ENCODE measurements around the gene RPAP2. TPM values are rescaled to one million over a fixed set of nuclear protein-coding genes. Genes with fewer than 3 reads are reported as not detected.

Gene RPAP2
- total and polyA plus RNA-seq, 8 donors = 19.3 to 33.8 (median 29.7) TPM

DNA sequence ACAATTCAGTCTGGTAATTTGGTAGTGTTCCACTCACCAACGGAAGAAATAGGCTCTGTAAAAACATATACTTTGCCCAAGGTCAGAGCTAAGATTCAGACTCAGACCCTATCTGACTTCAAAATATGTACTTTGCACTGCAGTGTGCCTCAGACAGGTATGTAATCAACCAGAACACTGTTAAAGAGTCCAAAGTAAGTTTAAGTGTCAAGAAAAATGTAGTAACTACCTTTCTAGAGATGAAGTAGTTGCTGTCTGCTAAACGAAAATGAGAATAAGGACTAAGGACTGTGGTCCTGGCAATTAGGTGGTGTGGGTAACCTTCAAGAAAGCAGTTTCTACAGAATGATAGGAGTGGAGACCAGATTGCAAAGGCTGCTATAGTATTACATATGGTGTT is 61.1 kb downstream of the RPAP2 start:
- no peak for ATAC-seq
- DNase-seq = no peak
- Histone ChIP-seq H3K27ac (no peak overlapping the region), H3K4me1 (no peaks in the 10 kb centered on the region), H3K27me3 (no peaks in the 10 kb centered on the region), H3K4me3 (no peak overlapping the region), H3K36me3 (peaks cover 0 to 32% of the 10 kb centered on the region in 2 donors), H3K9me3 (no peaks in the 10 kb centered on the region)
- intact Hi-C loops (cut with DNase I) = no loop called here
- TF ChIP-seq, protein P1, sequence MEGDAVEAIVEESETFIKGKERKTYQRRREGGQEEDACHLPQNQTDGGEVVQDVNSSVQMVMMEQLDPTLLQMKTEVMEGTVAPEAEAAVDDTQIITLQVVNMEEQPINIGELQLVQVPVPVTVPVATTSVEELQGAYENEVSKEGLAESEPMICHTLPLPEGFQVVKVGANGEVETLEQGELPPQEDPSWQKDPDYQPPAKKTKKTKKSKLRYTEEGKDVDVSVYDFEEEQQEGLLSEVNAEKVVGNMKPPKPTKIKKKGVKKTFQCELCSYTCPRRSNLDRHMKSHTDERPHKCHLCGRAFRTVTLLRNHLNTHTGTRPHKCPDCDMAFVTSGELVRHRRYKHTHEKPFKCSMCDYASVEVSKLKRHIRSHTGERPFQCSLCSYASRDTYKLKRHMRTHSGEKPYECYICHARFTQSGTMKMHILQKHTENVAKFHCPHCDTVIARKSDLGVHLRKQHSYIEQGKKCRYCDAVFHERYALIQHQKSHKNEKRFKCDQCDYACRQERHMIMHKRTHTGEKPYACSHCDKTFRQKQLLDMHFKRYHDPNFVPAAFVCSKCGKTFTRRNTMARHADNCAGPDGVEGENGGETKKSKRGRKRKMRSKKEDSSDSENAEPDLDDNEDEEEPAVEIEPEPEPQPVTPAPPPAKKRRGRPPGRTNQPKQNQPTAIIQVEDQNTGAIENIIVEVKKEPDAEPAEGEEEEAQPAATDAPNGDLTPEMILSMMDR (IDR thresholded peaks at IDR 0.05) = no peak

DNA sequence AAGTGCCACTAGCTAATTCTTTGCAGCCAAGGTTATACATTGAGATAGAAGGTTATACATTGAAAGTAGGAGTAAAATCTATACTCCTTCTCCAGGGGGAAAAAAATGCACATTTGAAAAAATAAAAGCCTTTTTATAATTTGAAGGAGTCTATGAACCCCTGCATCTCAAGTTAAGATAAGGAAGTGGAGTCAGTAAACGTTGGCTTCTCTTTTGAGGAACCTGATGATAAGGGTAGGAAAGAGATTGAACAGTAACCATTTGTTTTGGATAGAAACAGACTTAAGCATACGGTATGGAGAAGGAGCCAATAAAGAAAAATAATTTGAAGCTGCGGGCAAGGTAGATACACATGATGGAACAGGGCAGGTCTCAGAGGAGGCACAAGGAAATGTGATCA is 64.1 kb downstream of the RPAP2 start:
- intact Hi-C loops (cut with DNase I) = no loop called here
- DNase-seq (no peak), ATAC-seq (no peak)
- H3K27ac ChIP-seq = no peak overlapping the region
- peaks cover 0 to 18% of the 10 kb centered on the region in 2 donors for H3K36me3 ChIP-seq
- TF ChIP-seq, protein P1 (IDR thresholded peaks at IDR 0.05) = no peak
- H3K9me3 ChIP-seq = no peaks in the 10 kb centered on the region
- H3K27me3 ChIP-seq = no peaks in the 10 kb centered on the region
- no peak overlapping the region for H3K4me3 ChIP-seq
- no peaks in the 10 kb centered on the region for H3K4me1 ChIP-seq

DNA sequence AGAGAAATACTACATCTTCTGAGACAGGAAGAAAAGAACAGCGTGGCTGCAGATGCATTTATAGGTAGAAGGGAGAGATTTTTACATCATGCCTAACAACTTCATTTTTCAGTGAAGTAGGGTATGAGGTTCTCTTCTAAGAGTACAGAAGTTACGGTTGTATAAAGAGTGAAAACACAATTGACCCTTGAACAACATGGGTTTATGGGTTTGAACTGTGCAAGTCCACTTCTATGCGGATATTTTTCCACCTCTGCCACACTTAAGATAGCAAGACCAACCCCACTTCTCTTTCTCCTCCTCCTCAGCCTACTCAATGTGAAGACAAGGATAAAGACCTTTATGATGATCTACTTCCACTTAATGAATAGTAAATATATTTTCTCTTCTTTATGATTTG is 64.5 kb downstream of the RPAP2 start:
- TF ChIP-seq, protein P1 (IDR thresholded peaks at IDR 0.05) = no peak
- Histone ChIP-seq H3K4me1 (no peaks in the 10 kb centered on the region), H3K27ac (no peak overlapping the region)

DNA sequence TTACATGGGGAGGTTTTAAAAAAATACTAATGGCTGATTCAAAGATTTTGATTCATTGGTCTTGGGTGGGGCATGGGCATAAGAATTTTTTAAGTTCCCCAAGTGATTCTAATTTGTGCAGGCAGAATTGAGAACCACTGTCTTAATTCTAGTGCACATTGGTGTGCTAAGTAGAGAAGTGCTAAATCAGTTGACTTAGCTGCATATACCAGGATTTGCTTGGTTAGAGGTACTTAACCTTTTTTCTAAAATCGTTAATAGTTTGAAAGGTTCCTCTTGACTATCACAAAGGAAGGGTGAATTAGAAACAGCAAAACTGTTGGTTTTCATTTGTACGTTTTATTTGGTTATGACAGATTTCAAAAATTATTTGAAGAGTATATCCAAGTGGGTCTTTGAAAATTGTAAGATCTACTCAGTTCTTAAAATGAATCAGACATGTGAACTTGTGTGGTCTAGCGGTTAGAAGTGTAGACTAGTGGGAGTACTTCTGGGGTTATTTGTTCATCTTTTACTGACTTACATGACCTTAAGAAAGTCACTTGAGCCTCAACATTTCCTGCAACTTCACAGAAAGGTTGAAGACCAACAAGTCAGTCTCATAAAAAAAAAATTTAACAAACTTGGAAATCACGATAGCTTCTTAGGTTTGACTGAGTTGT is 66.7 kb downstream of the RPAP2 start:
- no peak for ATAC-seq
- H3K27ac ChIP-seq = no peak overlapping the region
- no peak overlapping the region for H3K4me3 ChIP-seq
- no peaks in the 10 kb centered on the region for H3K9me3 ChIP-seq
- DNase-seq = no peak
- peaks cover 0 to 11% of the 10 kb centered on the region in 2 donors for H3K36me3 ChIP-seq
- intact Hi-C loops (cut with DNase I) = no loop called here
- H3K4me1 ChIP-seq = no peaks in the 10 kb centered on the region
- no peaks in the 10 kb centered on the region for H3K27me3 ChIP-seq
- TF ChIP-seq, protein P1 (IDR thresholded peaks at IDR 0.05) = no peak

More for the DNA sequence above, 64.5 kb downstream of the RPAP2 start:
- Histone ChIP-seq H3K27me3 (no peaks in the 10 kb centered on the region), H3K36me3 (peaks cover 0 to 13% of the 10 kb centered on the region in 2 donors), H3K9me3 (no peaks in the 10 kb centered on the region), H3K4me3 (no peak overlapping the region)
- intact Hi-C loops (cut with DNase I) = no loop called here
- no peak for DNase-seq
- ATAC-seq = no peak

DNA sequence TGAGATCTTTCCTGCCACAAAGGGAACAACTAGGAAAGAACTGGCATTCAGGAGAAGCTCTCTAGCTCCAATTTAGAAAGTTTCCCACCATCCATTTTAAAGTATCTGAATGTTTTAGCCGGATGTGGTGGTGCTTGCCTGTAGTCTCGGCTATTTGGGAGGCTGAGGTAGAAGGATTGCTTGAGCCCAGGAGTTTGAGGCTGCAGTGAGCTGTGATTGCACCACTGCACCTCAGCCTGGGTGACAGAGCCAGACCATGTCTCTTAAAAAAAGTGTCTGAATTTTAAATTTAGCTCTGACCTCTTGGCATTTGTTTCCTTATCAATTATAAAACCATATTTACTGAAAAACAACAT is 67.2 kb downstream of the RPAP2 start:
- H3K4me3 ChIP-seq = no peak overlapping the region
- no peaks in the 10 kb centered on the region for H3K9me3 ChIP-seq
- no peaks in the 10 kb centered on the region for H3K4me1 ChIP-seq
- no peak for ATAC-seq
- TF ChIP-seq, protein P1 (IDR thresholded peaks at IDR 0.05) = no peak
- DNase-seq = no peak
- no peak overlapping the region for H3K27ac ChIP-seq
- no peaks in the 10 kb centered on the region for H3K27me3 ChIP-seq
- peaks cover 0 to 11% of the 10 kb centered on the region in 2 donors for H3K36me3 ChIP-seq
- intact Hi-C loops (cut with DNase I) = no loop called here

Data from left lung (tissue), 10 donors.